Gastroesophageal sphincter (tissue), 3 donors: ENCODE measurements around the gene SLC22A12.

Experiments used
- POLR2A ChIP-seq, 2 donors: fragments of 450-650 bp; IDR thresholded peaks; one replicate each; pipeline ENCODE4 v1.6.1; 2017; ENCODE audit warnings: antibody characterized with exemption in 2 of 2, mild to moderate bottlenecking in 2 of 2, moderate library complexity in 1 of 2
- POLR2AphosphoS5 ChIP-seq: sonication (generic); formaldehyde crosslinking; IDR thresholded peaks from one replicate; pipeline ENCODE4 v1.6.1; 2017; ENCODE audit warnings: antibody characterized with exemption
- TF ChIP-seq, protein P1 (sequence below), 4 experiments: fragments of 200-600 bp in 2 of 4; fragments of 450-650 bp in 2 of 4; sonication (generic) in 1 of 4; IDR thresholded peaks; one replicate each; pipeline ENCODE4 v1.5.1; 2017 to 2019; ENCODE audit warnings: antibody characterized with exemption in 4 of 4, mild to moderate bottlenecking in 2 of 4, moderate library complexity in 2 of 4

DNA sequence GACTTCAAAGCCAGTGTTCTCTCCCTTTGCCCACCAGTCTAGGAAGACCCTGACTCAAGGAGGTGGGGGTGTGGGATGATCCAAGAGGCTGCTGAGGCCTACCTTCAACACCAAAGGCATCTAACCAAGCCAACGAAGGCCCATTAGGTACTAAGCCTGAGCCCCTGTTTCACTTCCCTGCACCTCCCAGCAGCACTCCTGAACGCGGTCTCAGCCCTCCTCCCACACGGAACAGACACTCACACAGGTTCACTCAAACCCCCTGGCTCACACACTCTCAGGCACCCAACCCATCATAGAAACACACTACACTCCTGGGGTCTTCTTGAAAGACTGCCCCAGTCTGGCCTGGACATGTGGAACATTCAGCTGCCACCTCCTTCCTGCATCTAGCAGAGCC lies 40.7 kb downstream of the SLC22A12 start:
- TF ChIP-seq, protein P1, sequence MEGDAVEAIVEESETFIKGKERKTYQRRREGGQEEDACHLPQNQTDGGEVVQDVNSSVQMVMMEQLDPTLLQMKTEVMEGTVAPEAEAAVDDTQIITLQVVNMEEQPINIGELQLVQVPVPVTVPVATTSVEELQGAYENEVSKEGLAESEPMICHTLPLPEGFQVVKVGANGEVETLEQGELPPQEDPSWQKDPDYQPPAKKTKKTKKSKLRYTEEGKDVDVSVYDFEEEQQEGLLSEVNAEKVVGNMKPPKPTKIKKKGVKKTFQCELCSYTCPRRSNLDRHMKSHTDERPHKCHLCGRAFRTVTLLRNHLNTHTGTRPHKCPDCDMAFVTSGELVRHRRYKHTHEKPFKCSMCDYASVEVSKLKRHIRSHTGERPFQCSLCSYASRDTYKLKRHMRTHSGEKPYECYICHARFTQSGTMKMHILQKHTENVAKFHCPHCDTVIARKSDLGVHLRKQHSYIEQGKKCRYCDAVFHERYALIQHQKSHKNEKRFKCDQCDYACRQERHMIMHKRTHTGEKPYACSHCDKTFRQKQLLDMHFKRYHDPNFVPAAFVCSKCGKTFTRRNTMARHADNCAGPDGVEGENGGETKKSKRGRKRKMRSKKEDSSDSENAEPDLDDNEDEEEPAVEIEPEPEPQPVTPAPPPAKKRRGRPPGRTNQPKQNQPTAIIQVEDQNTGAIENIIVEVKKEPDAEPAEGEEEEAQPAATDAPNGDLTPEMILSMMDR (IDR thresholded peaks at IDR 0.05): no peak
- no peak for TF ChIP-seq POLR2AphosphoS5
- TF ChIP-seq POLR2A (IDR thresholded peaks at IDR 0.05): no peak
